ENCODE measurements around the gene STX10. TPM values are rescaled to one million over a fixed set of nuclear protein-coding genes. Genes with fewer than 3 reads are reported as not detected.

Gene STX10
- total and polyA plus RNA-seq, 2 of the 4 experiments (the other 2 are of a cell fraction), result 64.9 to 82.0 TPM

- H3K27me3 ChIP-seq (ENCODE audit: control insufficient read depth, insufficient read depth, low read length), result no peaks in the 10 kb centered on the region
- TF ChIP-seq RCOR1 (IDR thresholded peaks at IDR 0.05; ENCODE audit: insufficient replicate concordance, low read length), result no peak
- TF ChIP-seq, protein P1, sequence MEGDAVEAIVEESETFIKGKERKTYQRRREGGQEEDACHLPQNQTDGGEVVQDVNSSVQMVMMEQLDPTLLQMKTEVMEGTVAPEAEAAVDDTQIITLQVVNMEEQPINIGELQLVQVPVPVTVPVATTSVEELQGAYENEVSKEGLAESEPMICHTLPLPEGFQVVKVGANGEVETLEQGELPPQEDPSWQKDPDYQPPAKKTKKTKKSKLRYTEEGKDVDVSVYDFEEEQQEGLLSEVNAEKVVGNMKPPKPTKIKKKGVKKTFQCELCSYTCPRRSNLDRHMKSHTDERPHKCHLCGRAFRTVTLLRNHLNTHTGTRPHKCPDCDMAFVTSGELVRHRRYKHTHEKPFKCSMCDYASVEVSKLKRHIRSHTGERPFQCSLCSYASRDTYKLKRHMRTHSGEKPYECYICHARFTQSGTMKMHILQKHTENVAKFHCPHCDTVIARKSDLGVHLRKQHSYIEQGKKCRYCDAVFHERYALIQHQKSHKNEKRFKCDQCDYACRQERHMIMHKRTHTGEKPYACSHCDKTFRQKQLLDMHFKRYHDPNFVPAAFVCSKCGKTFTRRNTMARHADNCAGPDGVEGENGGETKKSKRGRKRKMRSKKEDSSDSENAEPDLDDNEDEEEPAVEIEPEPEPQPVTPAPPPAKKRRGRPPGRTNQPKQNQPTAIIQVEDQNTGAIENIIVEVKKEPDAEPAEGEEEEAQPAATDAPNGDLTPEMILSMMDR (conservative IDR thresholded peaks at IDR 0.05; ENCODE audit: low read depth, low read length), result no peak
- TF ChIP-seq MAFK (IDR thresholded peaks at IDR 0.05; ENCODE audit: low read depth, low read length), result no peak
- TF ChIP-seq, protein P2, sequence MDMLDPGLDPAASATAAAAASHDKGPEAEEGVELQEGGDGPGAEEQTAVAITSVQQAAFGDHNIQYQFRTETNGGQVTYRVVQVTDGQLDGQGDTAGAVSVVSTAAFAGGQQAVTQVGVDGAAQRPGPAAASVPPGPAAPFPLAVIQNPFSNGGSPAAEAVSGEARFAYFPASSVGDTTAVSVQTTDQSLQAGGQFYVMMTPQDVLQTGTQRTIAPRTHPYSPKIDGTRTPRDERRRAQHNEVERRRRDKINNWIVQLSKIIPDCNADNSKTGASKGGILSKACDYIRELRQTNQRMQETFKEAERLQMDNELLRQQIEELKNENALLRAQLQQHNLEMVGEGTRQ (IDR thresholded peaks at IDR 0.05; ENCODE audit: low read depth, low read length), result no peak
- no peak for TF ChIP-seq MXI1 (IDR thresholded peaks at IDR 0.05; ENCODE audit: borderline replicate concordance, low read depth, low read length)
- no peak for TF ChIP-seq FOS (IDR thresholded peaks at IDR 0.05; ENCODE audit: low read depth, low read length)
- no peak for TF ChIP-seq RAD21 (IDR thresholded peaks at IDR 0.05; ENCODE audit: low read length)
- TF ChIP-seq CEBPB (IDR thresholded peaks at IDR 0.05; ENCODE audit: low read depth, low read length), result no peak
- H2AK9ac ChIP-seq (replicated peaks; ENCODE audit: low read depth, low read length, poor library complexity), result peak overlapping the region; percentile 55
- H3K4me3 ChIP-seq (ENCODE audit: insufficient read depth, low read depth, low read length), result no peak overlapping the region
- peaks cover 0 to 7% of the 10 kb centered on the region in 2 experiments; a peak in 2 of 4 replicates for H3K79me1 ChIP-seq (ENCODE audit: low read depth in 1 of 2, low read length in 2 of 2)
- no peaks in the 10 kb centered on the region for H3K9me1 ChIP-seq (ENCODE audit: insufficient read depth, low read length)
- no peak overlapping the region for H2BK5ac ChIP-seq (ENCODE audit: low read depth, low read length, poor library complexity, severe bottlenecking)
- dilution Hi-C loops (cut with HindIII; ENCODE audit: low sequenced_read_pairs, unreplicated experiment) (no loop called here), intact Hi-C loops (cut with micrococcal nuclease) (no loop called here), in situ Hi-C loops (cut with MboI; ENCODE audit: low sequenced_read_pairs) (no loop called here)
- H3K14ac ChIP-seq (replicated peaks; ENCODE audit: low read depth, low read length), result no peak overlapping the region
- H3K18ac ChIP-seq (ENCODE audit: low read depth, low read length), result no peak overlapping the region
- ATAC-seq (ENCODE audit: low read depth), result no peak
- peaks cover 27% of the 10 kb centered on the region for H3K36me3 ChIP-seq (ENCODE audit: control insufficient read depth, insufficient read depth, low read length)
- WGBS, 2 experiments (ENCODE audit: extremely low coverage in 2 of 2, insufficient read length in 1 of 2), result 90% methylated on average over 10 of the region's 30 CpGs; no CpG with 5 or more reads in 1 of the 2 experiments
- H2BK120ac ChIP-seq (ENCODE audit: low read depth, low read length), result no peak overlapping the region
- no peak overlapping the region for H3K23ac ChIP-seq (ENCODE audit: low read depth, low read length)
- no peaks in the 10 kb centered on the region for H3K9me3 ChIP-seq (ENCODE audit: control insufficient read depth, insufficient read depth, low read length)
- H4K91ac ChIP-seq (ENCODE audit: insufficient read depth, low read depth, low read length), result no peak overlapping the region
- no peaks in the 10 kb centered on the region for H3K4me1 ChIP-seq (ENCODE audit: control insufficient read depth, insufficient read depth, low read length)
- H2AK5ac ChIP-seq (ENCODE audit: low read depth, low read length), result no peak overlapping the region
- H3K56ac ChIP-seq (ENCODE audit: extremely low read depth, insufficient read depth, low read length), result no peak overlapping the region
- BruUV-seq (replicated peaks), result no TSS peak
- no peak overlapping the region for H2BK15ac ChIP-seq (ENCODE audit: low read depth, low read length)
- no peak overlapping the region for H2BK20ac ChIP-seq (ENCODE audit: low read depth, low read length)
- no peak overlapping the region for H4K5ac ChIP-seq (ENCODE audit: low read depth, low read length)
- no peak overlapping the region for H2AFZ ChIP-seq (replicated peaks; ENCODE audit: low read length, poor library complexity)
- no peak overlapping the region for H3K4ac ChIP-seq (ENCODE audit: low read depth, low read length)
- POLR2A ChIA-PET (ENCODE audit: unreplicated experiment), result no interaction called here
- no peaks in the 10 kb centered on the region for H4K20me1 ChIP-seq (ENCODE audit: insufficient read depth, low read length)
- H3K9ac ChIP-seq (ENCODE audit: low read depth, low read length), result no peak overlapping the region
- CTCF ChIA-PET, result no interaction called here
- H4K8ac ChIP-seq (ENCODE audit: low read depth in 2 of 2, low read length in 2 of 2), result no peak overlapping the region
- DNase-seq, result no peak
- no peak overlapping the region for H3K4me2 ChIP-seq (ENCODE audit: low read depth, low read length)
- H3K27ac ChIP-seq (ENCODE audit: insufficient read depth, low read length), result no peak overlapping the region
Measured at GRCh38 chr19:13109361-13110098, 40.6 kb downstream of the STX10 start.

Data from IMR-90 (cell line).